CD4-positive, alpha-beta T cell (primary cell): ENCODE measurements around the gene STRN3. TPM values are rescaled to one million over a fixed set of nuclear protein-coding genes. Genes with fewer than 3 reads are reported as not detected.

Experiments
- ATAC-seq: fragments of 200-7000 bp; cut with Tn5 transposase; one replicate; pipeline ENCODE4 v1.10.0; 2022; ENCODE audit warnings: mild to moderate bottlenecking; ENCODE audit not compliant: poor library complexity
- CTCF ChIA-PET: fragments of 350-600 bp; sonication (Branson Sonifier 250); formaldehyde crosslinking; loops from one replicate; lab custom pipeline; 2021; ENCODE audit warnings: antibody characterized with exemption, inconsistent platforms; lab: Charles Lee
- POLR2A ChIA-PET: fragments of 350-600 bp; sonication (Branson Sonifier 250); formaldehyde crosslinking; loops from one replicate; lab custom pipeline; 2021; ENCODE audit warnings: antibody characterized with exemption, inconsistent platforms; lab: Charles Lee
- DNase-seq, 14 experiments: peaks; one replicate each; pipeline ENCODE4 v3.0.0-alpha.2; 2013 to 2020; ENCODE audit warnings: mixed read lengths in 2 of 14
- H3K27ac ChIP-seq, 2 donors: one replicate each; pipeline versions ENCODE4 v1.5.1 to v1.7.0; 2013; ENCODE audit warnings: low read length in 2 of 2, low read depth in 1 of 2, mild to moderate bottlenecking in 1 of 2
- H3K27me3 ChIP-seq, 2 experiments: 1 replicate in 1 of 2; 2 replicates in 1 of 2; pipeline versions ENCODE4 v1.6.1 to v1.7.0; 2013; ENCODE audit warnings: low read length in 2 of 2, control low read depth in 1 of 2, mild to moderate bottlenecking in 1 of 2, moderate library complexity in 1 of 2; ENCODE audit not compliant: insufficient read depth in 2 of 2, control insufficient read depth in 1 of 2
- H3K36me3 ChIP-seq: one replicate; pipeline ENCODE4 v1.6.1; 2013; ENCODE audit warnings: low read length, control low read depth; ENCODE audit not compliant: insufficient read depth
- H3K4me1 ChIP-seq: one replicate; pipeline ENCODE4 v1.6.1; 2013; ENCODE audit warnings: low read length, control low read depth; ENCODE audit not compliant: insufficient read depth
- H3K4me3 ChIP-seq: one replicate; pipeline ENCODE4 v1.5.1; 2013; ENCODE audit warnings: mild to moderate bottlenecking, low read length, moderate library complexity
- H3K9me3 ChIP-seq, 2 experiments: 1 replicate in 1 of 2; 2 replicates in 1 of 2; pipeline versions ENCODE4 v1.6.1 to v1.7.0; 2013; ENCODE audit warnings: low read length in 2 of 2, mild to moderate bottlenecking in 2 of 2, control low read depth in 1 of 2, moderate library complexity in 1 of 2; ENCODE audit not compliant: control insufficient read depth in 1 of 2, insufficient read depth in 1 of 2
- H3K27ac Mint-ChIP-seq: one replicate; pipeline ENCODE4 v1.8.0; 2020; ENCODE audit warnings: mixed read lengths
- H3K27me3 Mint-ChIP-seq: one replicate; pipeline ENCODE4 v1.8.0; 2021; ENCODE audit warnings: mixed read lengths
- H3K36me3 Mint-ChIP-seq: one replicate; pipeline ENCODE4 v1.8.0; 2021; ENCODE audit warnings: low read depth, mixed read lengths
- H3K4me1 Mint-ChIP-seq: one replicate; pipeline ENCODE4 v1.8.0; 2021; ENCODE audit warnings: low read depth, mixed read lengths
- H3K4me3 Mint-ChIP-seq: one replicate; pipeline ENCODE4 v1.8.0; 2020; ENCODE audit warnings: mild to moderate bottlenecking, mixed read lengths
- H3K9me3 Mint-ChIP-seq: one replicate; pipeline ENCODE4 v1.8.0; 2020; ENCODE audit warnings: mixed read lengths
- CTCF ChIP-seq: fragments of 200-600 bp; IDR thresholded peaks from one replicate; pipeline ENCODE4 v1.8.0; 2022; ENCODE audit warnings: antibody characterized with exemption, mild to moderate bottlenecking
- intact Hi-C, 2 experiments: fragments of 100-400 bp; cut with DNase I in 1 of 2; cut with micrococcal nuclease in 1 of 2; formaldehyde crosslinking; loops; one replicate each; pipeline versions ENCODE4 v1.15.1 to v1.9.0; 2023 to 2025; cut with DNase I, micrococcal nuclease
- total RNA-seq, 174 experiments: library from RNA in 2 of 174; stranded (reverse) in 2 of 174; gene quantifications; one replicate each; pipeline ENCODE4 v1.2.3 and lab custom pipeline; 2021 to 2026

The STRN3 gene
- total RNA-seq, 2 experiments from 2014 or later, result 15.1 to 16.9 TPM

- H3K27ac Mint-ChIP-seq, result no peak overlapping the region
- intact Hi-C loops, result no loop called here
- H3K36me3 ChIP-seq, result no peaks in the 10 kb centered on the region
- no peak overlapping the region for H3K4me3 ChIP-seq
- H3K4me1 Mint-ChIP-seq, result no peaks in the 10 kb centered on the region
- no peaks in the 10 kb centered on the region for H3K9me3 ChIP-seq
- POLR2A ChIA-PET, result no interaction called here
- no peak for TF ChIP-seq CTCF
- no peak overlapping the region for H3K27ac ChIP-seq
- no peak for ATAC-seq
- CTCF ChIA-PET, result no interaction called here
- H3K4me1 ChIP-seq, result no peaks in the 10 kb centered on the region
- H3K27me3 ChIP-seq, result no peaks in the 10 kb centered on the region
- no peaks in the 10 kb centered on the region for H3K27me3 Mint-ChIP-seq
- H3K36me3 Mint-ChIP-seq, result no peaks in the 10 kb centered on the region
- H3K4me3 Mint-ChIP-seq, result no peak overlapping the region
- no peak for DNase-seq
- H3K9me3 Mint-ChIP-seq, result no peaks in the 10 kb centered on the region
Measured at GRCh38 chr14:30884901-30885300, 141.3 kb downstream of the STRN3 start.

- Mint-ChIP-seq H3K9me3 (no peaks in the 10 kb centered on the region), H3K4me1 (no peaks in the 10 kb centered on the region), H3K27ac (no peak overlapping the region), H3K4me3 (no peak overlapping the region), H3K27me3 (peaks cover 2% of the 10 kb centered on the region), H3K36me3 (no peaks in the 10 kb centered on the region)
- DNase-seq, result no peak
- no peak for TF ChIP-seq CTCF
- no peaks in the 10 kb centered on the region for H3K36me3 ChIP-seq
- no peak overlapping the region for H3K27ac ChIP-seq
- no peak for ATAC-seq
- no peak overlapping the region for H3K4me3 ChIP-seq
- H3K27me3 ChIP-seq, result no peaks in the 10 kb centered on the region
- intact Hi-C loops, result no loop called here
- ChIA-PET CTCF (no interaction called here), POLR2A (no interaction called here)
- no peaks in the 10 kb centered on the region for H3K4me1 ChIP-seq
- H3K9me3 ChIP-seq, result no peaks in the 10 kb centered on the region
Measured at GRCh38 chr14:30883508-30884294, 142.5 kb downstream of the STRN3 start.

- intact Hi-C loops, result no loop called here
- no peak overlapping the region for H3K4me3 Mint-ChIP-seq
- ChIA-PET CTCF (no interaction called here), POLR2A (no interaction called here)
- H3K9me3 Mint-ChIP-seq, result no peaks in the 10 kb centered on the region
- H3K4me1 Mint-ChIP-seq, result no peaks in the 10 kb centered on the region
- Histone ChIP-seq H3K9me3 (no peaks in the 10 kb centered on the region), H3K27me3 (peaks cover 0 to 3% of the 10 kb centered on the region in 2 experiments), H3K4me1 (no peaks in the 10 kb centered on the region), H3K4me3 (no peak overlapping the region), H3K27ac (no peak overlapping the region), H3K36me3 (no peaks in the 10 kb centered on the region)
- TF ChIP-seq CTCF, result no peak
- peaks cover 10% of the 10 kb centered on the region for H3K27me3 Mint-ChIP-seq
- no peak for ATAC-seq
- no peak overlapping the region for H3K27ac Mint-ChIP-seq
- DNase-seq, result no peak
- H3K36me3 Mint-ChIP-seq, result no peaks in the 10 kb centered on the region
Measured at GRCh38 chr14:30882431-30882830, 143.7 kb downstream of the STRN3 start.
